ENCODE results near the gene GGNBP2.

GGNBP2 gene

DNA sequence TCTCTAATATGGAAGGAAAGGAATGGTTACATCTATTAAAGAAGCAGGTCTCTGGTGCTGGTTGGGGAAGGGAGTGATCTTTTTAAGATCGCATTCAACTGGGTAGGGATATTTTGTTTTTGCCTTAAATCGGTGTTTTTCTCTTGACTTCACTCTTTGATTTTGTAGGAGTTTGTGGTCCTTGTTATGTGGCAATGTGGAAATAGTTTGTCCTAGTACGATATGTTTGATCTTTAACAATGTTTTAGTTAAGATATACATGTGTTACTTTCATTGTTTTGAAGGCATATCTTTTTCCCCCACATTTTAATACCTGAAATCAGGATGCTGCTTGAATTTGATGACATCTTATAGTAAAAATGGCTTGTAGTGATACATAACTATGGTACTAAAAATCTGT is 8.7 kb downstream of the GGNBP2 start:
- no peak for DNase-seq (ENCODE audit: low read depth, low spot score)

DNA sequence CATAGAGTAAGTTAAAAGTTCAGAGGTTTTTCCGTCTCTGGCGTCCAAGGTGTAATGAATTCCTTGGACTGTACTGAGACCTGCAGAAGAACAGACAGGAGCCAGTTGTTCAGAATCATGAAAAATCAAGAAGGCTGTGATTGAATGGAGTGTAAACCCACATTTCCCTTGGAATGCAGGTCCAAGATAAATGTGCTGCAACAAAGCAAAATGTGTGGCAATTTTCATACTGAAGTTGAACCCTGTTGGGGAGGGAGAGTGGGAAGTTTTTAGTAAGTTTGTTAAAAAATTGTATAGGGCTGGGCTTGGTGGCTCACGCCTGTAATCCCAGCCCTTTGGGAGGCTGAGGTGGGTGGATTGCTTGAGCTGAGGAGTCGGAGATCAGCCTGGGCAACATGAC is 21.4 kb downstream of the GGNBP2 start:
- DNase-seq (ENCODE audit: low read depth, low spot score), result no peak

DNA sequence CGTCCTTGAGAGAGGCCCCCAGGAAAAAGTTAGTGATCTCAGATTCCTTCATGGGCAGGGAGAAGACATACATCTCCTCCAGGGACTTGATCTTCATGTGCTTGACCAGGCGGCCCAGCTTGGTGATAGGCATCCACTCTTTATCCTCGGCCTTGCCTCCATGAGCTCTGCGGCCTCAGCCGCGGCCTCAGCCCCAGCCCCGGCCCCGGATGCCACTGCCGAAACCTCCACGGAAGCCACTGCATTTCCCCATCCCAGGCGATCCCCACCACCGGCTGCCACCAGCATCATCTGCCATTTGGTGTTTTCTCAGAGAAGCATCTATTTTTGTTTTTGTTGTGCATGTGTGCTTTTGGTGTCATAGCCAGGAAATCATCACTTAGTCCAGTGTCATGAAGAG is 30.3 kb downstream of the GGNBP2 start:
- no peak for DNase-seq (ENCODE audit: low read depth, low spot score)

DNA sequence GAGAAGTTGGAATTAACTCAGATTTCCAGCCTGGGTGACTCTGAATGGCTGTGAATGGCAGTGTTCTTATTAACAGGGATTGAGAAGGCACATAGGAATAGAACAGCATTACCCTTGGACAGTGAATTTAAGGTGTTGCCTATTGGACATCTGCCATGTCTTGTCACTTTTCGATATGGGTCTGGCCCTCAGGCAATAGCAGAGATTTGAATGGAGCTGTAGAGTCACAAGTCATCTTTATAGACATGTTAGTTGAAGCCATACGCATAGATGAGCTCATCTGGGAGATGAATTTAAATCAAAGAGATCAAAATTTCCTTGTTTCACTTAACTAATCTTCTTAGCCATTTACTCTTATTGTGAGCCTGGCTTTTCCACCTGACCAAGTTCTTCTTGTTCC is 32.1 kb downstream of the GGNBP2 start:
- no peak for DNase-seq (ENCODE audit: low read depth, low spot score)

DNA sequence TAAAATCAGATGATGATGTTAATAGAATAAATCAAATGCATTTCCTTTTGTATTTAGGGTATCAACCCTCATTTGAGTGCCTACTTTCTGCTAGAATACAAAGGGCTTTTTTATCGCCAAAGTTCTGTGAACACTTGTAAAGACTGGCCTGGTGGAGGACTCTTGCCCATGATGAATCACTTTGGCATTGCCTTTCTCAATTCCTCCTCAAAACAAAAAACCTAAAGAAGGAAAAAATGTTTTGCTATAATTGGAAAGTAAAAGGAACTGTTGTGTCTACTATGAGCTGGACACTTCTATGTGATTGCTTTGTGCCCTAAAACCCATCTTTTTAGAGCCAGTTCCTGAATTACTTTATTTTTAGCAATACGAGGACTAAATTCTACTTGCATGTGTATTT is 34.0 kb downstream of the GGNBP2 start:
- DNase-seq (ENCODE audit: low read depth, low spot score), result peak; percentile 46

DNA sequence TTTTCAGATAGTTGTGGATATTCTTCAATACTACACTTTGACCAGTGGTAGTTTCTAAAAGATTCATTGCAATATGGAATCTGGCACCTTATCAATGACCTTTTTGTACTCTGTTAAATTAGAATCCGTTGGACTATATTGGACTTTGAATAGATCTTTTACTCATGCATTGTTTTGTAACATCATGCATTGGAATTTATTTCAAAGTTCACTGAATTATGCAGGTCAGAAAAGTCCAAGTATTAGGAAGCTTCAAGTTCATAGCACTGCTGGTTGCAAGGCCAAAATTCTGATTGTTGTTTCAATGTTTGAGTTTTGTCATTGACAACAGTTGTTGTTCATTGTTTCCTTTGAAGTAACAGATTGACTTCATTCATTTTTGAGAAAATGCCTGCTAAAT is 39.1 kb downstream of the GGNBP2 start:
- no peak for DNase-seq (ENCODE audit: low read depth, low spot score)

DNA sequence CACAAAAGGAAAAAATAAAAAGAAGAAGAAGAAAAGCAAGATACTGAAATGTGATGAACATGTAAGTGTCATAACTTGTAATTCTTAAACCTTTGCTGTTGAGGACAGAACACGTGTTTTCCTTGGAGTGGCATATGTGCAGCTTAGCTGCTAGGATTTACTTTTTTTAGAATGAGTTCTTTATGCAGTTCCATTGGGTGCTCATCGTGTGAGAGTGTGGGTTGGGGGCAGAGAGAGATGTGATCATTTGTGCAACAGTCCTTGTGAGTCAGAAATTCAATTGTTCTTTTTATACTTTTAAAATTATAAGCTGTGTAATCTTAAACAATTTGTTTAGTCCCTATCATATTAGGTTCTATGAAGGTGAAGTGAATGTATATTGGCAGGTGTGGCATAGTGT is 41.4 kb downstream of the GGNBP2 start:
- DNase-seq (ENCODE audit: low read depth, low spot score), result no peak

DNA sequence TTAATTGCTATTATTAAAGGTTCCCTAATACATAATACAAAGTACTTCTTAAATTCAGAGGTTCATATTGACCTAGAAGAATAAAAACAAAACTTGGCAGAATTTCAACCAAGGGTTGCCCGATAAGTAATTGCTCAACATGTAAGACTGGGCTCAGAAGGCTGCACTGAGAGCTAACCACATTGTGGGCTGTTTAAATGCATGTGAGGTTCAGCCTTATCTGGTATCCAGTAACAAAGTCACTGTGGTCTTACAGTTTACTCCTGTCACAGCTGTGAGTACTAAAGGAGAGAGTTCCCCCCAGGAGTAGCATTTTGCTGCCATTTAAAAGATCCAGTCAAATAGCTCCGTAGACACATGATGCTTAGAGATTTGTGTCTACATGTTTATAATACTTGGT is 45.4 kb downstream of the GGNBP2 start:
- DNase-seq (ENCODE audit: low read depth, low spot score), result peak; percentile 61

DNA sequence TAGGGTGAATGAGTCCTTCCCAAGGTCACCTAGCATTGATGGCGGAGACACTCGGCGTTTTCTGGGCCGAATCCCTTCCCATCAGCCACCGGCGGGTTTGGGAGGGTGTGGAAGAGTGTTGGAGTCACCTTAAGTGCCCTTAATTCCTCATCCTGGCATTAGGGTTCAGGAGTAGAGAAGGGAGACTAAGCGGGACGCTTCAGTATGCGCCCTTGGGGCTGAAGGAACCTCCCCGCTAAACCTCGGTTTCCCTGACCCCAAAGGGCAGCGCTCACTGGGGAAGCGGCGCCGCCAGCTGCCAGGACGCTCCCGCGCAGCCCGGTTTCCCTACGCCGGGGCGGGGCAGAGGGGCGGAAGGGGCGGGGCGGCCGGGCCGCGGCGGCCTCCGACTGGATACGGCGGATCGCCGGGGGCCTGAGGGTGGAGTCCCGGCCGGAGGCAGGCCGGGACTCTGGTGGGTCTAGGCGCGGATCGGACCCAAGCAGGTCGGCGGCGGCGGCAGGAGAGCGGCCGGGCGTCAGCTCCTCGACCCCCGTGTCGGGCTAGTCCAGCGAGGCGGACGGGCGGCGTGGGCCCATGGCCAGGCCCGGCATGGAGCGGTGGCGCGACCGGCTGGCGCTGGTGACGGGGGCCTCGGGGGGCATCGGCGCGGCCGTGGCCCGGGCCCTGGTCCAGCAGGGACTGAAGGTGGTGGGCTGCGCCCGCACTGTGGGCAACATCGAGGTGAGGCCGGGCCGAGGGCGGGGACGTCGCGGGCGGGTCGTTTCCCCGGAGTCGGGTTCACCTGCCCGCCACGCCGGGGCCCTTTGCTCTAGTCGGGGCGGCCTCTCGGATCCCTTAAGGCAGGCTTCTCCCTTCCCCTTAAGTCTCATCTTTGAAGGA is 47.0 kb downstream of the GGNBP2 start, which contains the start of gene DHRS11:
TSS of gene DHRS11 (plus strand) at position 446 of the 882 bp plus-strand sequence. CDS start at position 577, 131 bp downstream.
- peak; percentile 91 for DNase-seq (ENCODE audit: low read depth, low spot score)

DNA sequence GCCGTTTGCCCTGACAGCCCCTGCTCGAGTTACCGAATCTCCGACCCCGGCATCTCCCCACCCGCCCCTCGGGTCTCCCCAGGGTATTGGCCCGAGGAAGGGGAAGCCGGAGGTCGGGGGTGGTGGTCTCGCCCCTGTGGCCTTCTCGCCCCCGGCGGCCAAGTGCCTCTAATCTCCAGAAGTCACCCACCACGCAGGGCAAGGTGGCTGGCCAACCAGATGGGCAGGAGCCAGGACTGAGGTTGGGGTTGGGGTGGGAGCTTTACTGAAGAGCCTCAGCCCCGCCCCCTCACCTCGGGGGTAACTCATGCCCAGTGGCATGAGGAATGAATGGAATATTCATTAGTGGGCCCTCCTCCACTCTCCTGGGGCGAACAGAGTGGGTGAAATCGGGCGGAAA is 47.6 kb downstream of the GGNBP2 start:
- DNase-seq (ENCODE audit: low read depth, low spot score), result peak; percentile 79

DNA sequence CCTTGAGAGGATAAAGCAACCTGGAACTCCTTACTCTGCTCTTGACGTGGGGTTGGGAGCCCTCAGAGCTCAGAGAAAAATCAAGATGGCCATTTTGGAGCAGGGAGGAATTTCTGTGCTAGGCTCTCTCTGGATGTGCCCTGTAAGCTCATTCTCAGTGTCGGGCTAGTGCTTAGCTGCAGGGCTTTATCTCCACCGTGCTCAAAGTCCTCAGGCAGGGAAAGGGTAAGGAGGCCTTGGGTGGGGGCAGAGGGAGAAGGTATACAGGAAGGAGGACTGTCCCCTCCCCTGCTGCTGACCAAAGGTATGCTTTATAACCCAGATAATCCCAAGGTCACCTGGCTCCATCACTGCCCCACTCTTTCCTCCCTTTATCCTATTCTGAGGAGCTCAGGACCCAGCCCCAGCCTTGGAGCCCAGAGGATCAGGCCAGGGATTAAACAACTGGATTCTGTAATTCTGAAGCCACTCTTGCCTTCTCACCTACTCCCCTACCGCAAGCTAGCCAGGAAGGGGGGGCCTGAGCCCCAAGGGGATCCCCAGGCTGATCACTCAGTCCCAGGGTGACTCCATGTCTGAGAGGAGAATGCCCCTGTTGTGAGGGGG is 48.1 kb downstream of the GGNBP2 start:
- DNase-seq (ENCODE audit: low read depth, low spot score), result no peak

DNA sequence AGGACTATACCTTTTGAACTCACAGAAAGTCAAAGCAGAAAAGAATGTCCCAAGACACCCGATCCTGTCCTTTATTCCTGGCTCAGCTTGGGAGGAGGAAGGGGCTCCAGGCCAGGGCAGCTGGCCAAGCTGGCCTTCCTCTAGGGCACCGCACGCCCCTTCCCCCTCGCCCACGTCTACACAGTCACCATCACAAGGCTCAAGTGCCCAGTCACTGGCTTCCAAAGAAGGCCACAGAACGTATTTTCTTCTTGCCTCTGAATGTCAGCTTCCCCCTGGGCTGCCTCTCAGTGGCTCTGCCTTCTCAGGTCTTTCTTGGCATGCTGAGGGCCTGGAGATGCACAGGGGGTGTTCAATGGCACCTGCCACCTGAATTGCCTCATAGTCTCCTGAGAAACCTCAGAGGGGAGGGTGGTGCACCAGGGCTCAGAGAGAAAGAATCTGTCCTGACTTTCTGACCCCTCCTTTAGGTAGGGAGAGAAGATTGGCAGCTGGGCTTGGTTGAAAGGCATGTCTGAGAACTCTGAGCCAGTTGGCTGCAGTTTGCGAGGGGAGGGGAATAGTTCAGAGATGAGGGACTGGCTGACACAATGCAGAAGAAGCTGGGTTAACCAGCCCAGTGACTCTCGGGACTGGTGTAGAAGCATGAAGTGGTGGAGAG is 49.1 kb downstream of the GGNBP2 start:
- DNase-seq (ENCODE audit: low read depth, low spot score), result peak; percentile 59

DNA sequence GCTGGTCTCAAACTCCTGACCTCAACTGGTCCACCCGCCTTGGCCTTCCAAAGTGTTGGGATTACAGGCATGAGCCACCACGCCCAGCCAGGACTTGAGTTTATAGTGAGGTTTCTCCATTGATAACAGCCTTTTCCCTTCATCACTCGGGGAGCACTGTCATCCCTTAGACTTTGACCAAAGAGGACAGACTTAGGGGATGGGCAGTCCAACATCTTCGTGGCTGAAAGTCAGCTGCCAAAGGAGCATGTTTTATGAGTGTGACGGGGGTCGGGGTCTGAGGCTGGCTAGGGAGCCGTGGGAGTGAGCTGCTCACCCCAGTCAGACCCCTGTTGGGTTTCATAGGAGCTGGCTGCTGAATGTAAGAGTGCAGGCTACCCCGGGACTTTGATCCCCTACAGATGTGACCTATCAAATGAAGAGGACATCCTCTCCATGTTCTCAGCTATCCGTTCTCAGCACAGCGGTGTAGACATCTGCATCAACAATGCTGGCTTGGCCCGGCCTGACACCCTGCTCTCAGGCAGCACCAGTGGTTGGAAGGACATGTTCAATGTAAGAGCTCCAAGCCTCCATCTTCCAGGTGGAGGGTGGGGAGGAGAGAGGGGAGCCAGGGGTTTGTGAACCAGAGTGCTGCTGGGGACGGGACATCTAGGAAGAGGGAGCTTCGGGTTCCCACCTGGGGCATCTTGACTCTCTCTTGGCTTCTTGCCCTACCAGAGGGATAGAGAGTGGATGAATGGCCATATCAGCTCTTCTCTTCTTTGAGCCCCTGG is 50.1 kb downstream of the GGNBP2 start:
- DNase-seq (ENCODE audit: low read depth, low spot score), result no peak

DNA sequence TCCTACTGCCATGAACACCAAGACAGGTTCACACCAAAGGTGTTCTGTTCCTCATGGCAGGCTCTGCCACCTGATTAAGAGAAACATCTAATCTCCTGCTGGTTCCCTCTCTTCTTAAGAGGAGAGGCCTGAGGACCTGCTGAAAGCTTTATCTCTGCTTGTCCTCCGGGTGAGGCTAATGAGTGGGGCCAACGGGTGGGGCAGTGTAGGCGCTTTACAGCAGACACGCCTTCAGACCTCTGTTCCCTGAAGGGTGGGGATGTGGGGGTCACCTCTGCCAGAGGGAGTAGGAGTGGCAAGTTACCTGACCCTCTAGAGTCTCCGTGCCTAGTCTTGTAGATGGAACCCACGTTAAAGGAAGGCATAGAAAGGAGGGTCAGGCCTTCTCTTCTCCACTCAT is 52.5 kb downstream of the GGNBP2 start:
- no peak for DNase-seq (ENCODE audit: low read depth, low spot score)

DNA sequence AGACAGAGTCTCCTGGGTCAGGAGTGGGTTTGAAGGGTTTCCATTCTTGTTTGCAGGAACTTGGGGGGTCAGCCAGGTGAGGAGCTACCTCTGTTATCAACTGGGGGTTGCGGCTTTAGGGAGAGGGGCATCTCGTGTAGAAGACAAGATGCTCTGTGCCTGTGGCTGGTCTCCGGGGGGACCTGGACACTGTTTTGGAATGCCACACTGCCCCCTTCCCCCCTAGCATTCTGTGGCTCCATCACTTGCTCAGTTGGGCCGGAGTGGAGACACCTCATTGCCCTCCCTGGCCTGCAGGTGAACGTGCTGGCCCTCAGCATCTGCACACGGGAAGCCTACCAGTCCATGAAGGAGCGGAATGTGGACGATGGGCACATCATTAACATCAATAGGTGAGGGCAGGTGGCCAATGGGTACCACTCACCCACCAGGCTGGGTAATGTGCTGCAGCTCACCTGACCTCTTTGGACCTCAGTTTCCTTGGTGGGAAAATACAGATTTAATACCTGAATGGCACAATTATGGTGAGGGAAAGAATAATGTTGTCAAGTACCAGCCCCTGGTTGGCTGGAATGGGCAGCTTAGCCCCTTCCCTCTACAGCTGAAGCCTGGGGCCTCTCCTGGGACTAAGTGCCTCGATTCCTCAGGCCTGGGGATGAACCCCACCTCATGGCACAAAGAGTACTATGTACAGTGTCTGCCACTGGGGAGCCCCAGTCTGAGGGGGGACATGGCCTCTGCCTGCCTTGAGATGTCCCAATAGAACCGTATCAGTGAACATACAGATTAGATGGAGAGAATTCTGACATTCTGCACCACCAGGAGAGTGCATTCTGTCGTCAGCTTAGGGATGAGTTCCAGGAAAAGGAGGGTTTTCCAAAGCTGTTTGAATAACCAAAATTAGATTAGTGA is 53.4 kb downstream of the GGNBP2 start:
- DNase-seq (ENCODE audit: low read depth, low spot score), result no peak

DNA sequence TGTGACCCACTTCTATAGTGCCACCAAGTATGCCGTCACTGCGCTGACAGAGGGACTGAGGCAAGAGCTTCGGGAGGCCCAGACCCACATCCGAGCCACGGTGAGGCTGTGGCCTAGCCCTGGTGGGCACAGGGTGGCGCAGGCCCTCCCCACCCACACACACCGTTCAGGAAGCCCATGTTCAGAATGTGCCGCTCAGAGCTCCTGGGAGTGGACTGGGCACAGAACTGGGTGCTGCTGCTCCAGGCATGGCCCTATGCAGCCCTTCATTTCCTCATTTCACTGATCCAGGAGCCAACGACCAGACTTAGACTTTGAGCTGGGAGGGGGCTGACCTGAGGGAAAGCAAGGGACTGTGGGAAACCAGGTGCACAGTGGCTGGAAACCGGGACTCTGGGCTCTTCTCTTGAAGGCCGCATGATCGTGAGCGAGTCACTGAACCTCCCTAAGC is 54.3 kb downstream of the GGNBP2 start:
- no peak for DNase-seq (ENCODE audit: low read depth, low spot score)

DNA sequence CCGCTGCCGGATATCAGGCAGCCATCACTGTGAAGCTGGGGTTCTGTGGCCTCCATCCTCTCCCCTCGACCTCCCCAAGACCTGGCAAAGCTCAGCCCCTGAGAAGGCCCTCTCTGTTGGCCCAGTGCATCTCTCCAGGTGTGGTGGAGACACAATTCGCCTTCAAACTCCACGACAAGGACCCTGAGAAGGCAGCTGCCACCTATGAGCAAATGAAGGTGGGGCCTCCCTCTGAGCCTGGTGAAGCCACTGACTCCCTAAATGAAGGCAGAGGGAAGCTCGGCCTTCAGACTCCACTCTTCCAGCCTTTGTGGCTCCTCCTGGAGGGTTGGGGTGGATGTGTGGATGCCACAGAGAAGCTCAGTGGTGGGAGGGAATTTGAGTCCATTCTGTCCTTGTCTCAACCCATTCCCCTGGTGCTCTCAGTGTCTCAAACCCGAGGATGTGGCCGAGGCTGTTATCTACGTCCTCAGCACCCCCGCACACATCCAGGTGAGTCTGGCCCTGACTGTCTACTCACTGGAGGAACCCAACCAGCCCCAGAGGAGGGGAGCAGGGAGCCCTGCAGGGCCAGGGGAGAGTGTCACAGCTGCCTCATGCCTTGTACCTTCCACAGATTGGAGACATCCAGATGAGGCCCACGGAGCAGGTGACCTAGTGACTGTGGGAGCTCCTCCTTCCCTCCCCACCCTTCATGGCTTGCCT is 55.0 kb downstream of the GGNBP2 start:
- no peak for DNase-seq (ENCODE audit: low read depth, low spot score)

DNA sequence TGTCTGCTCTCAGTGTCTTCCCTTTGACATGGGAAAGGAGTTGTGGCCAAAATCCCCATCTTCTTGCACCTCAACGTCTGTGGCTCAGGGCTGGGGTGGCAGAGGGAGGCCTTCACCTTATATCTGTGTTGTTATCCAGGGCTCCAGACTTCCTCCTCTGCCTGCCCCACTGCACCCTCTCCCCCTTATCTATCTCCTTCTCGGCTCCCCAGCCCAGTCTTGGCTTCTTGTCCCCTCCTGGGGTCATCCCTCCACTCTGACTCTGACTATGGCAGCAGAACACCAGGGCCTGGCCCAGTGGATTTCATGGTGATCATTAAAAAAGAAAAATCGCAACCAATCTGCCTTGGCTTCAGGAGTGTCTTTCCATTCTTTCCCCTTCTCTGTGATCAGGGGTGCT is 55.7 kb downstream of the GGNBP2 start:
- DNase-seq (ENCODE audit: low read depth, low spot score), result no peak

DNA sequence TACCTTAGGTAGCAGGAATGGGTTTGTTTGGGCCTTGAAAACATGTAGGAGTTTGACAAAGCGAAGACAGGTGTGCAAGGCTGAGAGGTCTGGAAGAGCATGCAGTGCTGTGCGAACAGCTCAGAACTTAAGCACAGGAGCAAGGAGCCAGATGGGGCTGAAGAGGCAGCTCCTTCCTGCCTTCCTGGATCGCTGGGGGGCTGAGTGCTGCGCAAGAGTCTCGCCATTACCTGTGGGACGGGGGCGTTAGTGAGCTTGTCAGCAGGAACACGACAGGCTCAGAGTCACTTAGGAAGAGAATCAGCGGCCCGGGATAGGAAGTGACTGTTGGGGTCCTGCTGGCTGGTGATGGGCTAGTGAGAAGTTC is 56.2 kb downstream of the GGNBP2 start:
- no peak for DNase-seq (ENCODE audit: low read depth, low spot score)

Data from astrocyte of the hippocampus (primary cell).